GM12865 (cell line): Measurements from ENCODE around the gene IRAK1.

Experiments used
- DNase-seq: peaks from one replicate; pipeline ENCODE4 v3.0.0; 2010; ENCODE audit warnings: low read depth
- H3K4me3 ChIP-seq: 2 replicates; pipeline ENCODE4 v1.5.1; 2011; ENCODE audit warnings: mild to moderate bottlenecking, low read depth, low read length, control low read depth
- TF ChIP-seq, protein P1 (sequence below): IDR thresholded peaks from 2 replicates; pipeline ENCODE4 v1.5.1; 2011; ENCODE audit warnings: low read length, control low read depth, low read depth, inconsistent platforms; ENCODE audit not compliant: insufficient read depth; ENCODE audit errors: missing control alignments

IRAK1 gene

DNA sequence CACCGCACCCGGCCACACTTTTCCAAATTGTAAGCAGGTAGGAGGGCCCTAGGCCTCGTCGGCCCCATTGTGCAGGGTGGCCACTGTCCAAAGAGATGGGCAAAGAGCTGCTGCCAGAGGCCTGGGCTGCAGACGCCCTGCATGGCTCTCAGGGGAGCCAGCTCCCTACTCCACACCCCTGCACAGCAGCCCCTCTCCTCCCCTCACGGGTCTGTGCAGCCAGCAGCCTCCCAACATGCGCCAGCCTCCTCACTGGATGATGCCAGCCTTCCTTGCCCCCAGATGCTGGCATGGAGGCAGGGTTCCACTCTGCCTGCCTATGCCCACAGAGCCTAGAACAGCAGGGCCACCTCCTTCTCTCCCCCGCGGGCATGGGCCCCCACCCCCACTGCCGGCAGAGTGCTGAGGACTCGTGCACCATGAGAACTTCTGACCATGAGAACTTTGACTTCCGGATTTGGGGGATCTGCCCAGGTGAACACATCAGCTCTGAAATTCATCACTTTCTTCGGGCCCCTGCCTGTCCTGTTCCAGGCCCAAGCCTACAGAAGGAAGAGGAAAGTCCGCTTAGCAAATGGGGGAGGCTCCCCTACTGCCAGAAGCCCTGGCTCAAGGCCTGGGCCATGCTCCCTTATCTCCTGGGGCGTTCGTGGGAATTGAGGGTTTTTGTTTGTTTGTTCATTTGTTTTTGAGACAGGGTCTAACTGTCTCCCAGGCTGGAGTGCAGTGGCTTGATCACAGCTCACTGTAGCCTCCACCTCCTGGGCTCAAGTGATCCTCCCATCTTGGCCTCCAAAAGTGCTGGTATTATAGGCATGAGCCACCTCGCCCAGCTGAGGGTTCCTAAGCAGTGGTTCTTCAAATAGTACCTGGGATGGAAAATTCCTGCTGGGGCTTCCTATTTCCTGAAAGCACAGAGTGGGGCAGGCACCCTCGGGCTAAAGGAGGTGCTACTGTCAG is 8.0 kb downstream of the IRAK1 start:
- H3K4me3 ChIP-seq: no peak overlapping the region
- DNase-seq: no peak
- TF ChIP-seq, protein P1, sequence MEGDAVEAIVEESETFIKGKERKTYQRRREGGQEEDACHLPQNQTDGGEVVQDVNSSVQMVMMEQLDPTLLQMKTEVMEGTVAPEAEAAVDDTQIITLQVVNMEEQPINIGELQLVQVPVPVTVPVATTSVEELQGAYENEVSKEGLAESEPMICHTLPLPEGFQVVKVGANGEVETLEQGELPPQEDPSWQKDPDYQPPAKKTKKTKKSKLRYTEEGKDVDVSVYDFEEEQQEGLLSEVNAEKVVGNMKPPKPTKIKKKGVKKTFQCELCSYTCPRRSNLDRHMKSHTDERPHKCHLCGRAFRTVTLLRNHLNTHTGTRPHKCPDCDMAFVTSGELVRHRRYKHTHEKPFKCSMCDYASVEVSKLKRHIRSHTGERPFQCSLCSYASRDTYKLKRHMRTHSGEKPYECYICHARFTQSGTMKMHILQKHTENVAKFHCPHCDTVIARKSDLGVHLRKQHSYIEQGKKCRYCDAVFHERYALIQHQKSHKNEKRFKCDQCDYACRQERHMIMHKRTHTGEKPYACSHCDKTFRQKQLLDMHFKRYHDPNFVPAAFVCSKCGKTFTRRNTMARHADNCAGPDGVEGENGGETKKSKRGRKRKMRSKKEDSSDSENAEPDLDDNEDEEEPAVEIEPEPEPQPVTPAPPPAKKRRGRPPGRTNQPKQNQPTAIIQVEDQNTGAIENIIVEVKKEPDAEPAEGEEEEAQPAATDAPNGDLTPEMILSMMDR: no peak

DNA sequence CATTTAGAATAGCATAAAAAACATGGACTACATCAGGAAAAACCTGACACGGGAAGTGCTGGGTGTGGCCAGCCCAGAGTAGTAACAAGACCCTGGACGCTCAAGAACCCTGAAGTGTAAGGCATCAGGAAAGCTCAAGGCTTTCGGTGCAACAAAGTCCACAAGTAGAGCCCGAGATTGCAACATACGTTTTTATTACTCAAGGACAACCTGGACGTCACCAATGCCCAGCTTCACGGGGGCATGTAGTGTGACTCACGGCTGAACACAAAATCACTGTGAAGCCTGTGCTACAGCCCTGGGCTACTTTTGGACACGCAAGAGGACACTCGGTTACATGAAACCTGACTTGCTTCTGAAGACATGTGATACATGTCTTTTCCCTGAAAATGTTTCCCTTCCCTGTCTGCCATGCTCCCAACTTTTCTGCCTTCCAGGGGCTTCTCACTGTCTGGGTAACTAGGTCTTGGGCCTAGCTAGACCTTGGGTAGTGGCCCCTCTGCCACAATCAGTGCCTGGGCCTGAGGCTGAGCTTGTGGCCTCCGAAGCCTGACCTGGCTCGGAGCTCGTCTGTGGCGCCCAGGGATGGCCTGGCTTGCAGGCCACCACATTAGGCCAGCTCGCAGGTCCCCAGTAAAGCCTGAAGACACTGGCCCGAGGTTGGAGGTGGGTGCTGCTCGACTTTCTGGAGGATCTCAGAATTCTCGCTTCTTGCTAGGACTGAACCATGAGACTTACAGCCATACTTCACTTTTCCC is 9.2 kb downstream of the IRAK1 start:
- DNase-seq: no peak
- H3K4me3 ChIP-seq: no peak overlapping the region
- TF ChIP-seq, protein P1: no peak

DNA sequence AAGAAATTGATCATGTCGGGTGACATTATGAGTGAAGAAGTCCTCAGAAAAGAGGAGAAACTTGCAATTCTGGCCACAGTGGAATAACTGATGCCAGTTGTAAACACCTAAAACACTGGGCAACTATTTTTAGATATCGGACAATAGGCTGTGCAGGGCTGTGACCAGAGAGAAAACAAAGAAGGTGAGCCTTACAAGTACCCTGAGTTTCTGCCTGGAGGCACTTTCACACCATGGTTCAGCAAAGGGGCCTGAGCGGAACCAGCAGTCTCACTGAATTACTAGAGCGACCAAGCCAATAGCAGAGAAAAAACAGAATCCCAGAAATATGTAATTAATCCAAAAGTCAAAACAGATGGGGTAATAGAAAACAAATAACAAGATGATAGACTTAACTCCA is 11.2 kb downstream of the IRAK1 start:
- peak; percentile 46 for DNase-seq
- TF ChIP-seq, protein P1: no peak
- peak overlapping the region; percentile 15; the same call in 1 of the 2 replicates for H3K4me3 ChIP-seq

DNA sequence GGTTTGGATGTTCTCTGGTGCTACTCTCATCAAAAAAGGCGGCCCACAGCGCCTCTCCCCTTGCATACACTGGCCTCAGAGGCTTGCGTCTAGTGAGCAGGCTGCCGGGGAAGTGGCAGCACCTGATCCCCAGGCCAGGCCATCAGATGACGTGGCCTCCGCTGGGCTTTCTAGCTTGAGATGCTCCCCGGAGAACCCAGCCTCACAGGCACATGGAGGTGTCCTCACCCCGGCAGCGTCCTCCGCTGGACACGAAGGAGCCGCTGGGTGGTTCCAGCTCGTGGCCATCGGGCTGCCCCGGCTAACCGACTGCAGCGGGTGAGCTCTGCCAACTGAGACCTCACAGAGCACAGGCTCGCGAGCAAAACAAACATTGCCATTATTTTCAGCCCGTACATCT is 12.8 kb downstream of the IRAK1 start:
- no peak overlapping the region for H3K4me3 ChIP-seq
- TF ChIP-seq, protein P1: no peak
- no peak for DNase-seq

DNA sequence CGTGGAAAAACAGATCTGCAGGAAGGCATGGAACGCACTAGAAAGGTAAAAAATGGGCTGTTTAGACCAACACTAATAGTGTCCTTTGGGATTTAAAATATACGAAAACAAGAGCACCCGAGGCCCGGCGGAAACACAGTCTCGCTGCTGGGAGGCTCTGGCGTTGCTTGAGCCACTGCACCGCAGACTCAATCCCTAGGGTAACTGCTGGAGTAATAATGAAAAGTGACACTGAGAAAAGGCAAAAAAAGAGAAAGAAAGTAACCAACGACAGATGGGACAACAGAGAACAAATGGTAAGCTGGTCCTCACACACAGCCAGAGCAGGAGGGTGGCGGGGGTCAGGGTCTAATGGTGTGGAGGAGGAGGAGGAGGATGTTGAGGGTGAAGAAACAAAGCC is 15.4 kb downstream of the IRAK1 start:
- TF ChIP-seq, protein P1: no peak
- peak; percentile 74 for DNase-seq
- peak overlapping the region; percentile 32; the same call in 1 of the 2 replicates for H3K4me3 ChIP-seq

DNA sequence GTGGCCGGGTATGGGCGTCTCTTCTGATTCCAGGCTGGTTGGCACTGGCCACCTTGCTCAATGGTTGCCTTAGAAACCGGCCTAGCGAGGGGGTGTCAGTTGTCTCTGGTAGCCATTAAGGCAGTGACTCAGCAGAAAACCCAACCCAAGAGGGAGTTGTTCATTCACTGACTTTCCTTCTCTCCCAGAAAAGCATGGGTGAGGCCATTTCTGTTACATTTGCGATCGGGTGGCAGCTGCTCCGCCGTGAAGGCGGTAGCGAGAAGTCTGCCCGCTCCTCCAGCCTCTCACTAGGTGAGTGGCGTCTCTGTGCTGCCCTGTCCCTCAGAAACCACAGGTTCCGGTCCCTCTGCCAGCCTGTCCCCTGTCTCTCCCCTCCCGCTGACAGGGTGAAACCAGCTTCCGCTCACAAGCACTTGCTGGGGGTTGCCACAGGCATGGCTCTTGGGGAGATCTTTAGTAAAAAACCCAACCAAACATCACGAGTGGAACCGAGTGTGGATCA is 17.4 kb downstream of the IRAK1 start:
- H3K4me3 ChIP-seq: peak overlapping the region; percentile 47
- TF ChIP-seq, protein P1: no peak
- DNase-seq: peak; percentile 84
